Fibroblast of skin of back (primary cell): ENCODE results near the gene SEH1L.
"Not testable (repeated sequence)": the region's sequence is repeated elsewhere in the genome, so short reads cannot be mapped to it uniquely, and the experiment has no call there.

Experiments used
- DNase-seq: peaks from one replicate; pipeline ENCODE4 v3.0.0-alpha.2; 2013

The SEH1L gene

GRCh38 chr18:12944709-12945108 is 3.1 kb upstream of the SEH1L start:
- peak; percentile 19 for DNase-seq

- DNase-seq: peak; percentile 93
Observed at GRCh38 chr18:12946549-12947284, 1.1 kb upstream of the SEH1L start.

GRCh38 chr18:12948050-12948804 is 416 bp downstream of the SEH1L start:
- DNase-seq: peak; percentile 94

GRCh38 chr18:12958478-12958877 is 10.7 kb downstream of the SEH1L start:
- no peak for DNase-seq

GRCh38 chr18:12960395-12960794 is 12.6 kb downstream of the SEH1L start:
- no peak for DNase-seq

GRCh38 chr18:12960853-12961397 is 13.1 kb downstream of the SEH1L start:
- no peak for DNase-seq

- no peak for DNase-seq
Observed at GRCh38 chr18:12963069-12963468, 15.3 kb downstream of the SEH1L start.

GRCh38 chr18:12968115-12968514 is 20.3 kb downstream of the SEH1L start:
- DNase-seq: no peak

- DNase-seq: no peak
Observed at GRCh38 chr18:12968619-12969018, 20.8 kb downstream of the SEH1L start.

GRCh38 chr18:12973562-12974213 is 25.9 kb downstream of the SEH1L start:
- DNase-seq: no peak

GRCh38 chr18:12975488-12975887 is 27.7 kb downstream of the SEH1L start:
- DNase-seq: no peak

GRCh38 chr18:12976305-12976704 is 28.5 kb downstream of the SEH1L start:
- no peak for DNase-seq

- DNase-seq: not testable (repeated sequence)
Observed at GRCh38 chr18:12980065-12980464, 32.3 kb downstream of the SEH1L start.

GRCh38 chr18:12989397-12990122 is 41.7 kb downstream of the SEH1L start:
- no peak for DNase-seq

GRCh38 chr18:12990123-12990475 is 42.3 kb downstream of the SEH1L start:
- DNase-seq: no peak

GRCh38 chr18:12990641-12990966 is 42.8 kb downstream of the SEH1L start:
- DNase-seq: no peak

GRCh38 chr18:12990967-12991820 is 43.4 kb downstream of the SEH1L start, which contains the start of gene CEP192:
CEP192 (plus strand) TSS chr18:12991362; CDS start chr18:12999425, 8,063 bp downstream.
- DNase-seq: peak; percentile 99

- no peak for DNase-seq
Observed at GRCh38 chr18:12991821-12992179, 44.0 kb downstream of the SEH1L start.

GRCh38 chr18:12993439-12993838 is 45.6 kb downstream of the SEH1L start:
- DNase-seq: no peak

- no peak for DNase-seq
Observed at GRCh38 chr18:12995424-12995823, 47.6 kb downstream of the SEH1L start.

GRCh38 chr18:12995952-12996477 is 48.2 kb downstream of the SEH1L start:
- DNase-seq: no peak
